Daoy (cell line): ENCODE results near the gene BRMS1. TPM values are rescaled to one million over a fixed set of nuclear protein-coding genes. Genes with fewer than 3 reads are reported as not detected.
"Not testable (repeated sequence)": the region's sequence is repeated elsewhere in the genome, so short reads cannot be mapped to it uniquely, and the experiment has no call there.

ENCODE experiments used
- DNase-seq: peaks from one replicate; pipeline ENCODE4 v3.0.0-alpha.2; 2015; ENCODE audit warnings: low read depth
- total RNA-seq: library from RNA; depleted of rRNA; stranded (reverse); fragments of >200 nt; shearing (Covaris generic); gene quantifications from 2 replicates; pipeline ENCODE4 v1.2.3, GENCODE V29; 2014

Gene BRMS1
- total RNA-seq, 1 experiment from 2014 or later: 111 TPM

- DNase-seq: no peak
Observed at GRCh38 chr11:66363187-66363601, 18.3 kb upstream of the BRMS1 start.

- no peak for DNase-seq
Observed at GRCh38 chr11:66362481-66363147, 17.7 kb upstream of the BRMS1 start.

- DNase-seq: no peak
Observed at GRCh38 chr11:66361502-66361941, 16.6 kb upstream of the BRMS1 start.

- no peak for DNase-seq
Observed at GRCh38 chr11:66360406-66361073, 15.6 kb upstream of the BRMS1 start.

- no peak for DNase-seq
Observed at GRCh38 chr11:66359662-66360087, 14.8 kb upstream of the BRMS1 start.

- DNase-seq: not testable (repeated sequence)
Observed at GRCh38 chr11:66350560-66351235, 5.8 kb upstream of the BRMS1 start.

- no peak for DNase-seq
Observed at GRCh38 chr11:66349084-66349386, 4.1 kb upstream of the BRMS1 start.

- peak; percentile 89 for DNase-seq
Observed at GRCh38 chr11:66347425-66348276, 2.7 kb upstream of the BRMS1 start, which contains the start of gene B4GAT1. B4GAT1 (minus strand) TSS chr11:66347629; CDS start chr11:66347545, 84 bp downstream.

GRCh38 chr11:66346476-66347424 is 1.8 kb upstream of the BRMS1 start:
- DNase-seq: no peak

- DNase-seq: no peak
Observed at GRCh38 chr11:66345316-66345649, 379 bp upstream of the BRMS1 start.

- no peak for DNase-seq
Observed at GRCh38 chr11:66343176-66343575, 1.7 kb downstream of the BRMS1 start.

- DNase-seq: no peak
Observed at GRCh38 chr11:66341502-66342126, 3.3 kb downstream of the BRMS1 start.

- DNase-seq: no peak
Observed at GRCh38 chr11:66340596-66341501, 4.1 kb downstream of the BRMS1 start.

GRCh38 chr11:66339686-66340483 is 5.0 kb downstream of the BRMS1 start:
- DNase-seq: no peak

- DNase-seq: no peak
Observed at GRCh38 chr11:66339162-66339675, 5.7 kb downstream of the BRMS1 start.

- DNase-seq: no peak
Observed at GRCh38 chr11:66338276-66339161, 6.4 kb downstream of the BRMS1 start.
